HCT116 (cell line): ENCODE measurements around the gene ZBTB42. TPM values are rescaled to one million over a fixed set of nuclear protein-coding genes. Genes with fewer than 3 reads are reported as not detected.

ENCODE experiments used
- ATAC-seq: fragments of 200-7000 bp; cut with Tn5 transposase; 2 replicates; pipeline ENCODE4 v1.9.1; 2020; ENCODE audit warnings: mild to moderate bottlenecking, moderate library complexity
- BruUV-seq: library from RNA; stranded (reverse); fragments of 400-500 nt; replicated peaks from 2 replicates; lab custom pipeline; 2021; lab: Mats Ljungman, UMichigan
- CTCF ChIA-PET: fragments of 300-600 bp; sonication (Branson Sonifier 250); formaldehyde crosslinking; loops from one replicate; lab custom pipeline; 2021; ENCODE audit warnings: antibody characterized with exemption; lab: Charles Lee
- POLR2A ChIA-PET: fragments of 300-600, 350-600 bp; sonication (Branson Sonifier 250); formaldehyde crosslinking; loops from one replicate; lab custom pipeline; 2021; ENCODE audit warnings: antibody characterized with exemption; lab: Charles Lee
- RAD21 ChIA-PET, 2 experiments: fragments of 300-600 bp; sonication (Branson Sonifier 250); formaldehyde crosslinking; loops; one replicate each; lab custom pipeline; 2023; ENCODE audit warnings: low total read pairs in 2 of 2; ENCODE audit not compliant: uncharacterized antibody in 2 of 2, unreplicated experiment in 2 of 2, low non-redundant PET in 1 of 2; lab: Charles Lee
- DNase-seq: peaks from one replicate; pipeline ENCODE4 v3.0.0-alpha.2; 2010; ENCODE audit warnings: low read depth, low spot score
- H2AFZ ChIP-seq: fragments of 200-600 bp; shearing (Covaris generic), sonication (generic); 2 replicates; pipeline ENCODE4 v1.6.1; 2017; ENCODE audit warnings: low read depth, mixed run types, mixed read lengths, antibody characterized with exemption, low read length; ENCODE audit not compliant: poor library complexity, severe bottlenecking
- H3K27ac ChIP-seq: 2 replicates; pipeline ENCODE4 v1.5.1; 2012; ENCODE audit warnings: low read depth, low read length
- H3K27me3 ChIP-seq: fragments of 200-600 bp; sonication (generic); 2 replicates; pipeline ENCODE4 v1.6.1; 2016; ENCODE audit warnings: mixed run types, low read length, mixed read lengths; ENCODE audit not compliant: insufficient read depth
- H3K36me3 ChIP-seq, 2 experiments: fragments of 200-500 bp in 1 of 2; fragments of 200-600 bp in 1 of 2; sonication (Bioruptor generic) in 1 of 2; sonication (generic) in 1 of 2; 2 replicates each; pipeline versions ENCODE4 v1.5.1 to v1.6.1; 2014 to 2016; ENCODE audit warnings: low read length in 2 of 2, inconsistent platforms in 1 of 2, mixed read lengths in 1 of 2, mixed run types in 1 of 2; ENCODE audit not compliant: insufficient read depth in 2 of 2, control insufficient read depth in 1 of 2
- H3K4me1 ChIP-seq, 2 experiments: fragments of 200-600 bp in 1 of 2; sonication (generic) in 1 of 2; 2 replicates each; pipeline versions ENCODE4 v1.5.1 to v1.6.1; 2012 to 2017; ENCODE audit warnings: low read length in 2 of 2, inconsistent platforms in 1 of 2, mild to moderate bottlenecking in 1 of 2, mixed read lengths in 1 of 2, mixed run types in 1 of 2, moderate library complexity in 1 of 2; ENCODE audit not compliant: insufficient read depth in 2 of 2, control insufficient read depth in 1 of 2
- H3K4me2 ChIP-seq: fragments of 200-600 bp; sonication (generic); 2 replicates; pipeline ENCODE4 v1.6.1; 2017; ENCODE audit warnings: mixed run types, low read length, mixed read lengths
- H3K4me3 ChIP-seq, 2 experiments: fragments of 200-600 bp in 1 of 2; sonication (generic) in 1 of 2; replicated peaks in 1 of 2; 2 replicates each; pipeline ENCODE4 v1.5.1; 2011 to 2016; ENCODE audit warnings: low read length in 2 of 2, control low read depth in 1 of 2, low read depth in 1 of 2, mild to moderate bottlenecking in 1 of 2, mixed read lengths in 1 of 2, mixed run types in 1 of 2
- H3K79me2 ChIP-seq: fragments of 200-600 bp; sonication (generic); 2 replicates; pipeline ENCODE4 v1.6.1; 2017; ENCODE audit warnings: mild to moderate bottlenecking, mixed run types, low read length, moderate library complexity, mixed read lengths; ENCODE audit not compliant: insufficient read depth
- H3K9ac ChIP-seq: fragments of 200-600 bp; sonication (generic); 2 replicates; pipeline ENCODE4 v1.6.1; 2016; ENCODE audit warnings: low read length, mixed read lengths
- H3K9me2 ChIP-seq: fragments of 200-600 bp; sonication (generic), shearing (Covaris generic); 2 replicates; pipeline ENCODE4 v1.6.1; 2017; ENCODE audit warnings: mixed run types, mild to moderate bottlenecking, moderate library complexity; ENCODE audit not compliant: insufficient read depth
- H3K9me3 ChIP-seq, 2 experiments: fragments of 200-500 bp in 1 of 2; fragments of 200-600 bp in 1 of 2; sonication (Bioruptor generic) in 1 of 2; sonication (generic) in 1 of 2; 2 replicates each; pipeline ENCODE4 v1.6.1; 2014 to 2017; ENCODE audit warnings: low read length in 2 of 2, mixed read lengths in 2 of 2, inconsistent platforms in 1 of 2, low read depth in 1 of 2, mild to moderate bottlenecking in 1 of 2, mixed run types in 1 of 2, moderate library complexity in 1 of 2; ENCODE audit not compliant: control insufficient read depth in 1 of 2, insufficient read depth in 1 of 2
- H4K20me1 ChIP-seq: fragments of 200-600 bp; sonication (generic), shearing (Covaris generic); 2 replicates; pipeline ENCODE4 v1.6.1; 2017; ENCODE audit warnings: mixed run types, mild to moderate bottlenecking, moderate library complexity; ENCODE audit not compliant: insufficient read depth
- CBX3 ChIP-seq: IDR thresholded peaks from 2 replicates; pipeline ENCODE4 v1.6.1; 2012; ENCODE audit warnings: low read depth
- CEBPB ChIP-seq: IDR thresholded peaks from 2 replicates; pipeline ENCODE4 v1.6.1; 2012; ENCODE audit warnings: low read depth
- EGR1 ChIP-seq: IDR thresholded peaks from 2 replicates; pipeline ENCODE4 v1.6.1; 2012; ENCODE audit warnings: low read depth
- ELF1 ChIP-seq: IDR thresholded peaks from 2 replicates; pipeline ENCODE4 v1.6.1; 2012; ENCODE audit warnings: low read depth, borderline replicate concordance
- EZH2 ChIP-seq: fragments of 200-600 bp; sonication (generic); IDR thresholded peaks from 2 replicates; pipeline ENCODE4 v1.6.1; 2017; ENCODE audit warnings: antibody characterized with exemption, mixed run types
- EZH2phosphoT487 ChIP-seq: fragments of 200-600 bp; IDR thresholded peaks from 2 replicates; pipeline ENCODE4 v1.6.1; 2018; ENCODE audit warnings: antibody characterized with exemption, borderline replicate concordance
- FOSL1 ChIP-seq: IDR thresholded peaks from 2 replicates; pipeline ENCODE4 v1.6.1; 2012; ENCODE audit warnings: low read depth
- POLR2A ChIP-seq: IDR thresholded peaks from 2 replicates; pipeline ENCODE4 v1.7.0; 2011; ENCODE audit warnings: borderline replicate concordance; ENCODE audit not compliant: insufficient read depth, insufficient read length; ENCODE audit errors: extremely low read depth
- POLR2AphosphoS5 ChIP-seq: IDR thresholded peaks from 2 replicates; pipeline ENCODE4 v1.6.1; 2011; ENCODE audit warnings: mild to moderate bottlenecking, low read depth, low read length, moderate library complexity
- RAD21 ChIP-seq: IDR thresholded peaks from 2 replicates; pipeline ENCODE4 v1.6.1; 2012; ENCODE audit warnings: low read depth, mild to moderate bottlenecking
- SIN3A ChIP-seq: IDR thresholded peaks from 2 replicates; pipeline ENCODE4 v1.6.1; 2012; ENCODE audit warnings: low read depth
- SP1 ChIP-seq: IDR thresholded peaks from 2 replicates; pipeline ENCODE4 v1.6.1; 2012; ENCODE audit warnings: low read depth
- SRF ChIP-seq: IDR thresholded peaks from 2 replicates; pipeline ENCODE4 v1.6.1; 2012; ENCODE audit warnings: low read depth
- ZFX ChIP-seq: fragments of 450-650 bp; IDR thresholded peaks from 2 replicates; pipeline ENCODE4 v1.6.1; 2017
- ZNF274 ChIP-seq: fragments of 200-500 bp; sonication (Bioruptor generic); IDR thresholded peaks from 2 replicates; pipeline ENCODE4 v1.6.1; 2014; ENCODE audit warnings: mild to moderate bottlenecking, low read depth, low read length, inconsistent platforms
- intact Hi-C: fragments of 100-400 bp; cut with micrococcal nuclease; formaldehyde crosslinking; loops from 2 replicates; pipeline ENCODE4 v1.10.0; 2022
- total RNA-seq: library from RNA; stranded (reverse); gene quantifications from one replicate; pipeline ENCODE4 v1.2.1, GENCODE V29; 2021; ENCODE audit not compliant: unreplicated experiment
- TF ChIP-seq, protein P1 (sequence below): IDR thresholded peaks from 2 replicates; pipeline ENCODE4 v1.6.1; 2012; ENCODE audit warnings: low read depth
- TF ChIP-seq, protein P2 (sequence below): IDR thresholded peaks from 2 replicates; pipeline ENCODE4 v1.6.1; 2011; ENCODE audit warnings: mild to moderate bottlenecking, low read length, moderate library complexity; ENCODE audit not compliant: insufficient replicate concordance; ENCODE audit errors: extremely low read depth

Gene ZBTB42
- total RNA-seq, 1 experiment from 2014 or later: 4.4 TPM

DNA sequence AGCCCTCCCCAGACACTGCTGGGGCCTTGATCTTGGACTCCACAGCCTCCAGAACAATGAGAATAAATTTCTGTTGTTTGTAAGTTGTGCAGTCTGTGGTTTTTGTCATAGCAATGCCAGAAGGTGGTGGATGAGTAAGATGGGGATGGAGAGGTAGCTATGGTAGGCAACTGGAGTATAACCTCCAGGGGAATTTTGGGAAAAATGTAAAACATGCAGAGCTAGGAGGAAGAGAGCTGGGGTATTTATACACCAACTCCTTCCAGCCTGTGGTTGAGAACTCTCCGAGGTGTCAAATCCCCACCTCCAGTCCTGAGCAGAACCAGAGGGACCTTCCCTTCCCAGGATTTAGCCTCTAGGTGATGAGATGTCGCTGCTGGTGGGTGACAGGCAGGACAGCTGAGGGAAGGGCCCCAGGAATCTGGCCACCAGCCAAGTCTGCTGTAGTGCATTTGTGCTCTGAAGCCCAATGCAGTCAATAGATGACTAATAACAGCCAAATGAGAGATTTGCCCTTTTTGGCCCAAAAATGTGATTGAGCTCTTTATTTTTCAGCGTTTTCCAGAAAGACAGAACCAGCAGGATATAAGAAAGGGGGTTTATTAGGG lies 45.0 kb downstream of the ZBTB42 start:
- Histone ChIP-seq H3K9me3 (no peaks in the 10 kb centered on the region), H3K36me3 (no peaks in the 10 kb centered on the region), H3K9me2 (no peaks in the 10 kb centered on the region), H4K20me1 (no peaks in the 10 kb centered on the region), H3K27me3 (no peaks in the 10 kb centered on the region; the same call in 1 of the 2 replicates), H3K4me1 (no peaks in the 10 kb centered on the region), H3K9ac (no peak overlapping the region), H3K27ac (no peak overlapping the region), H3K4me3 (no peak overlapping the region), H3K79me2 (no peaks in the 10 kb centered on the region), H2AFZ (no peak overlapping the region), H3K4me2 (no peak overlapping the region)
- ATAC-seq (no peak), DNase-seq (no peak)
- TF ChIP-seq POLR2AphosphoS5 (no peak), EZH2 (no peak), EZH2phosphoT487 (no peak), POLR2A (no peak), EGR1 (no peak)
- intact Hi-C loops: no loop called here
- CTCF ChIA-PET: no interaction called here
- POLR2A ChIA-PET: no interaction called here
- RAD21 ChIA-PET: no interaction called here
- BruUV-seq: no TSS peak

DNA sequence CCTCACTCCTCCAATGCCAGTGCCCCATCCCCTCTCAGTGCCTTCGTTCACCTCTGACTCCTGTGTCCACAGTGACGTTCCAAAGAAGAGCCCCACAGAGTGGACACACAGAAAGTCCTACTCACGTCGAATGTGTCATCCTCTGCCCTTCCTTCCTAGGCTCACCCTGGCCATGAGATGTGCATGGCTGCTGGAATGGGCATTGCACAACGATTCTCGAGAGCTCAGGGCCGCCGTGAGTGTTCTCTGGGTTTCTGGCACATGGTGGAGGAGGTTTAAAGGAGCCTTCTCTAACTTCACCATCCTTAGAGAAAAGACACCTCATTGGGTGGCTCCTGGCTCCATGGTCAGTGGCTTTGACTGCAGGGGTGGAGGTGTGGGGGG lies 51.4 kb downstream of the ZBTB42 start:
- Histone ChIP-seq H3K9ac (no peak overlapping the region), H4K20me1 (no peaks in the 10 kb centered on the region), H3K27me3 (no peaks in the 10 kb centered on the region), H3K36me3 (no peaks in the 10 kb centered on the region), H3K79me2 (no peaks in the 10 kb centered on the region), H3K4me2 (no peak overlapping the region), H3K27ac (no peak overlapping the region), H3K9me2 (no peaks in the 10 kb centered on the region), H3K9me3 (no peaks in the 10 kb centered on the region), H3K4me1 (no peaks in the 10 kb centered on the region), H3K4me3 (no peak overlapping the region), H2AFZ (no peak overlapping the region)
- ChIA-PET CTCF (no interaction called here), POLR2A (no interaction called here), RAD21 (no interaction called here)
- ATAC-seq: no peak
- TF ChIP-seq FOSL1 (no peak), ELF1 (no peak), CEBPB (no peak), SIN3A (no peak), SRF (no peak), SP1 (no peak), RAD21 (no peak), CBX3 (no peak), ZFX (no peak), ZNF274 (no peak), EGR1 (no peak), EZH2phosphoT487 (no peak)
- TF ChIP-seq, protein P1, sequence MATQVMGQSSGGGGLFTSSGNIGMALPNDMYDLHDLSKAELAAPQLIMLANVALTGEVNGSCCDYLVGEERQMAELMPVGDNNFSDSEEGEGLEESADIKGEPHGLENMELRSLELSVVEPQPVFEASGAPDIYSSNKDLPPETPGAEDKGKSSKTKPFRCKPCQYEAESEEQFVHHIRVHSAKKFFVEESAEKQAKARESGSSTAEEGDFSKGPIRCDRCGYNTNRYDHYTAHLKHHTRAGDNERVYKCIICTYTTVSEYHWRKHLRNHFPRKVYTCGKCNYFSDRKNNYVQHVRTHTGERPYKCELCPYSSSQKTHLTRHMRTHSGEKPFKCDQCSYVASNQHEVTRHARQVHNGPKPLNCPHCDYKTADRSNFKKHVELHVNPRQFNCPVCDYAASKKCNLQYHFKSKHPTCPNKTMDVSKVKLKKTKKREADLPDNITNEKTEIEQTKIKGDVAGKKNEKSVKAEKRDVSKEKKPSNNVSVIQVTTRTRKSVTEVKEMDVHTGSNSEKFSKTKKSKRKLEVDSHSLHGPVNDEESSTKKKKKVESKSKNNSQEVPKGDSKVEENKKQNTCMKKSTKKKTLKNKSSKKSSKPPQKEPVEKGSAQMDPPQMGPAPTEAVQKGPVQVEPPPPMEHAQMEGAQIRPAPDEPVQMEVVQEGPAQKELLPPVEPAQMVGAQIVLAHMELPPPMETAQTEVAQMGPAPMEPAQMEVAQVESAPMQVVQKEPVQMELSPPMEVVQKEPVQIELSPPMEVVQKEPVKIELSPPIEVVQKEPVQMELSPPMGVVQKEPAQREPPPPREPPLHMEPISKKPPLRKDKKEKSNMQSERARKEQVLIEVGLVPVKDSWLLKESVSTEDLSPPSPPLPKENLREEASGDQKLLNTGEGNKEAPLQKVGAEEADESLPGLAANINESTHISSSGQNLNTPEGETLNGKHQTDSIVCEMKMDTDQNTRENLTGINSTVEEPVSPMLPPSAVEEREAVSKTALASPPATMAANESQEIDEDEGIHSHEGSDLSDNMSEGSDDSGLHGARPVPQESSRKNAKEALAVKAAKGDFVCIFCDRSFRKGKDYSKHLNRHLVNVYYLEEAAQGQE: no peak
- TF ChIP-seq, protein P2, sequence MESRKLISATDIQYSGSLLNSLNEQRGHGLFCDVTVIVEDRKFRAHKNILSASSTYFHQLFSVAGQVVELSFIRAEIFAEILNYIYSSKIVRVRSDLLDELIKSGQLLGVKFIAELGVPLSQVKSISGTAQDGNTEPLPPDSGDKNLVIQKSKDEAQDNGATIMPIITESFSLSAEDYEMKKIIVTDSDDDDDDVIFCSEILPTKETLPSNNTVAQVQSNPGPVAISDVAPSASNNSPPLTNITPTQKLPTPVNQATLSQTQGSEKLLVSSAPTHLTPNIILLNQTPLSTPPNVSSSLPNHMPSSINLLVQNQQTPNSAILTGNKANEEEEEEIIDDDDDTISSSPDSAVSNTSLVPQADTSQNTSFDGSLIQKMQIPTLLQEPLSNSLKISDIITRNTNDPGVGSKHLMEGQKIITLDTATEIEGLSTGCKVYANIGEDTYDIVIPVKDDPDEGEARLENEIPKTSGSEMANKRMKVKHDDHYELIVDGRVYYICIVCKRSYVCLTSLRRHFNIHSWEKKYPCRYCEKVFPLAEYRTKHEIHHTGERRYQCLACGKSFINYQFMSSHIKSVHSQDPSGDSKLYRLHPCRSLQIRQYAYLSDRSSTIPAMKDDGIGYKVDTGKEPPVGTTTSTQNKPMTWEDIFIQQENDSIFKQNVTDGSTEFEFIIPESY: no peak
- intact Hi-C loops: no loop called here
- no TSS peak for BruUV-seq
- no peak for DNase-seq
